PC-9 (cell line): ENCODE results near the gene RIMKLB. TPM values are rescaled to one million over a fixed set of nuclear protein-coding genes. Genes with fewer than 3 reads are reported as not detected.

Experiments used
- BruUV-seq: library from RNA; stranded (reverse); fragments of 400-500 nt; replicated peaks from 2 replicates; lab custom pipeline; 2021; lab: Mats Ljungman, UMichigan
- CTCF ChIA-PET: fragments of 300-600 bp; sonication (Branson Sonifier 250); formaldehyde crosslinking; loops from one replicate; lab custom pipeline; 2022; ENCODE audit warnings: antibody characterized with exemption; lab: Charles Lee
- POLR2A ChIA-PET: fragments of 300-600 bp; sonication (Branson Sonifier 250); formaldehyde crosslinking; loops from one replicate; lab custom pipeline; 2022; ENCODE audit warnings: antibody characterized with exemption; ENCODE audit not compliant: unreplicated experiment; lab: Charles Lee
- DNase-seq, 2 experiments: peaks; one replicate each; pipeline versions ENCODE4 v3.0.0 to v3.0.0-alpha.2; 2015 to 2022; ENCODE audit warnings: mixed read lengths in 1 of 2
- H2AFZ ChIP-seq: fragments of 200-600 bp; sonication (generic); 2 replicates; pipeline ENCODE4 v1.8.1; 2017; ENCODE audit warnings: antibody characterized with exemption
- H3F3A ChIP-seq: fragments of 200-600 bp; sonication (generic); 2 replicates; pipeline ENCODE4 v1.8.1; 2017; ENCODE audit warnings: antibody characterized with exemption, mild to moderate bottlenecking, low read depth; ENCODE audit not compliant: insufficient read depth
- H3K27ac ChIP-seq: fragments of 200-600 bp; sonication (generic); 2 replicates; pipeline ENCODE4 v1.6.1; 2016; ENCODE audit warnings: mixed run types
- H3K27me3 ChIP-seq: fragments of 200-600 bp; sonication (generic); 2 replicates; pipeline ENCODE4 v1.6.1; 2016; ENCODE audit warnings: low read depth, mixed run types; ENCODE audit not compliant: insufficient read depth
- H3K36me3 ChIP-seq: fragments of 200-600 bp; sonication (generic); 2 replicates; pipeline ENCODE4 v1.6.1; 2016; ENCODE audit warnings: low read depth, mixed run types
- H3K4me1 ChIP-seq: fragments of 200-600 bp; sonication (generic); replicated peaks from 2 replicates; pipeline ENCODE4 v1.6.1; 2016; ENCODE audit warnings: mixed run types; ENCODE audit not compliant: insufficient read depth
- H3K4me2 ChIP-seq: fragments of 200-600 bp; sonication (generic); 2 replicates; pipeline ENCODE4 v1.6.1; 2017; ENCODE audit warnings: mixed run types
- H3K4me3 ChIP-seq: fragments of 200-600 bp; sonication (generic); 2 replicates; pipeline ENCODE4 v1.6.1; 2016; ENCODE audit warnings: mixed run types
- H3K79me2 ChIP-seq: fragments of 200-600 bp; sonication (generic); 2 replicates; pipeline ENCODE4 v1.6.1; 2017; ENCODE audit warnings: low read depth, mixed run types
- H3K9me2 ChIP-seq: fragments of 200-600 bp; sonication (generic); 2 replicates; pipeline ENCODE4 v1.8.1; 2017; ENCODE audit warnings: mild to moderate bottlenecking; ENCODE audit not compliant: insufficient read depth
- H3K9me3 ChIP-seq: fragments of 200-600 bp; sonication (generic); 2 replicates; pipeline ENCODE4 v1.8.1; 2016; ENCODE audit warnings: low read depth; ENCODE audit not compliant: insufficient read depth
- H4K20me1 ChIP-seq: fragments of 200-600 bp; sonication (generic); 2 replicates; pipeline ENCODE4 v1.8.1; 2017; ENCODE audit not compliant: insufficient read depth
- EZH2 ChIP-seq: fragments of 200-600 bp; sonication (generic); IDR thresholded peaks from 2 replicates; pipeline ENCODE4 v1.8.0; 2017; ENCODE audit warnings: antibody characterized with exemption, low read depth
- intact Hi-C: fragments of 100-400 bp; cut with micrococcal nuclease; formaldehyde crosslinking; loops from one replicate; pipeline ENCODE4 v1.10.0; 2022; ENCODE audit not compliant: unreplicated experiment
- total RNA-seq: library from RNA; stranded (reverse); gene quantifications from 2 replicates; pipeline ENCODE4 v1.2.3, GENCODE V29; 2021
- TF ChIP-seq, protein P1 (sequence below): fragments of 200-600 bp; sonication (generic); conservative IDR thresholded peaks from 2 replicates; pipeline ENCODE4 v1.6.1; 2017; ENCODE audit warnings: mixed run types, antibody characterized with exemption, mild to moderate bottlenecking, moderate library complexity

RIMKLB gene
- total RNA-seq, 1 experiment from 2014 or later: 64.8 TPM

GRCh38 chr12:8662593-8662992, 35.2 kb upstream of the RIMKLB start, which contains the start of gene MFAP5:
Gene MFAP5, minus strand, starts transcription at chr12:8662826. Its CDS starts 722 bp downstream, at chr12:8662104.
- DNase-seq: peak in 1 of 2 experiments; percentile 56
- Histone ChIP-seq H3K4me2 (no peak within 1 kb of the TSS), H3K9me3 (no peaks in the 10 kb centered on the region), H3F3A (no peaks in the 10 kb centered on the region), H3K36me3 (no peaks in the 10 kb centered on the region), H3K27me3 (peaks cover 4% of the 10 kb centered on the region; the same call in 1 of the 2 replicates), H4K20me1 (no peaks in the 10 kb centered on the region), H3K9me2 (no peaks in the 10 kb centered on the region), H3K4me3 (no peak within 1 kb of the TSS), H2AFZ (no peak within 1 kb of the TSS), H3K27ac (no peak within 1 kb of the TSS), H3K79me2 (no peaks in the 10 kb centered on the region), H3K4me1 (0 out of 2 replicates have a peak, but pooled peaks cover 7% of the 10 kb centered on the region)
- intact Hi-C loops: loop anchor here (1.0 kb wide), 1 partner anchor 19 kb away; no protein-coding TSS in a partner anchor
- TF ChIP-seq EZH2: no peak
- TF ChIP-seq, protein P1, sequence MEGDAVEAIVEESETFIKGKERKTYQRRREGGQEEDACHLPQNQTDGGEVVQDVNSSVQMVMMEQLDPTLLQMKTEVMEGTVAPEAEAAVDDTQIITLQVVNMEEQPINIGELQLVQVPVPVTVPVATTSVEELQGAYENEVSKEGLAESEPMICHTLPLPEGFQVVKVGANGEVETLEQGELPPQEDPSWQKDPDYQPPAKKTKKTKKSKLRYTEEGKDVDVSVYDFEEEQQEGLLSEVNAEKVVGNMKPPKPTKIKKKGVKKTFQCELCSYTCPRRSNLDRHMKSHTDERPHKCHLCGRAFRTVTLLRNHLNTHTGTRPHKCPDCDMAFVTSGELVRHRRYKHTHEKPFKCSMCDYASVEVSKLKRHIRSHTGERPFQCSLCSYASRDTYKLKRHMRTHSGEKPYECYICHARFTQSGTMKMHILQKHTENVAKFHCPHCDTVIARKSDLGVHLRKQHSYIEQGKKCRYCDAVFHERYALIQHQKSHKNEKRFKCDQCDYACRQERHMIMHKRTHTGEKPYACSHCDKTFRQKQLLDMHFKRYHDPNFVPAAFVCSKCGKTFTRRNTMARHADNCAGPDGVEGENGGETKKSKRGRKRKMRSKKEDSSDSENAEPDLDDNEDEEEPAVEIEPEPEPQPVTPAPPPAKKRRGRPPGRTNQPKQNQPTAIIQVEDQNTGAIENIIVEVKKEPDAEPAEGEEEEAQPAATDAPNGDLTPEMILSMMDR: no peak
- no TSS peak for BruUV-seq
- POLR2A ChIA-PET: interaction anchor here (0.7 to 1.0 kb wide), 2 partner anchors 19 to 491 kb away, joined by 11 to 20 read pairs; no protein-coding TSS in a partner anchor
- CTCF ChIA-PET: interaction anchor here (0.7 kb wide), 2 partner anchors 19 to 106 kb away, joined by 6 to 14 read pairs; no protein-coding TSS in a partner anchor

DNA sequence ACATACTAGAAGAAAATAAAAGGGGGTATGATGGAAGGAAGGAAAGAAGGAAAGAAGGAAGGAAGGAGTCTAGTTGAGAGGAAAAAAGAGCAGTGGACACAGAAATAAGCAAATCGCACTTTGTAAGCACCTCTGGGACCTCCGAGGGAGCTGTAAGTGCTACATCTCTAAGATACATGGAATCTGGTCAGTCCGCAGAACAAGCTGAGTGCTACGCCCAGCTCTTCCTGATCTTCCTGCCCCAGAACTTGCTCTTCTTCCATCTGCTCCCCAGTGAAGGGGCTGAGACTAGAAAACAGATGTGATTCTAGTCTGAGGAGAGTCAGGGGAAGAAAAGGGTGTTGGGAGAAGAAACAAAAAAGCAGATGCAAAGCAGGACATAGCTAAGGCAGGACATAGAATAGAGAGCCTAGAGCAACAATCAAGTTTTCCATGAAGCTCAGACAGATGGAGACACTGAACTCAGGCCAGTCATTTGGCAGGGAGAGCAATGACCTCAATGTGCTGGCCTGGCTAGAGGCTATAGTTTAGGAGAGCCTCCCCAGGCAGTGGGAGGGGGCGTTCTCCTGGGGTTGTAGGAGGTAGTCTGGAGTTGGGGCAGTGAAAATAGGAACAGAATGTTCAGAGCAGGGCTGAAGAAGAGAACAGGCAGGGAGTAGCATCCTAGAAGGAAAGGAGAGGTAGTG, 33.4 kb upstream of the RIMKLB start:
- intact Hi-C loops: no loop called here
- Histone ChIP-seq H3K4me1 (no peaks in the 10 kb centered on the region), H3K9me3 (no peaks in the 10 kb centered on the region), H2AFZ (no peak overlapping the region), H3K4me3 (no peak overlapping the region), H3K9me2 (no peaks in the 10 kb centered on the region), H3K27me3 (peaks cover 4% of the 10 kb centered on the region; the same call in 1 of the 2 replicates), H3K27ac (no peak overlapping the region), H3K79me2 (no peaks in the 10 kb centered on the region), H3K4me2 (no peak overlapping the region), H4K20me1 (no peaks in the 10 kb centered on the region), H3F3A (no peaks in the 10 kb centered on the region), H3K36me3 (no peaks in the 10 kb centered on the region)
- no TSS peak for BruUV-seq
- CTCF ChIA-PET: no interaction called here
- DNase-seq: no peak
- POLR2A ChIA-PET: no interaction called here
- TF ChIP-seq, protein P1: no peak
- TF ChIP-seq EZH2: no peak

DNA sequence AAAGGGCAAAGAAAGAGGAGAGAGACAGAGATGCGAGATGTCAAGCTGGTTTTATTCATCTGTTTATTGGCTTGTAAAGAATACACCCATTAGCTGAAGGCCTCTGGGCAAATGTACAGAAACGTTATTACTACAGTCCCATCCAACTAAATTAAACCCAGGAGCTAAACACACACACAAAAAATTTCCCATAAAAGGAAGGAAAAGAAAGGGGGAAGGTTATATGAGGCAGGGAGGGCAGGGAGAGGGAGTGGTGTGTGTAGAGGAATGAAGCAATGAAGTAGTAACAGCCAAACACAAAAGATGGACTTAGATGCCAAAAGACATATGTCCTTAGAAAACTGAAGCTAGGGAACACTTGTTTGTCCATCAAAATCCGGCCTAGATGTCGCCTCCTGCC, 32.0 kb upstream of the RIMKLB start:
- Histone ChIP-seq H4K20me1 (no peaks in the 10 kb centered on the region), H3K79me2 (no peaks in the 10 kb centered on the region), H3K9me2 (no peaks in the 10 kb centered on the region), H3K4me2 (no peak overlapping the region), H3F3A (no peaks in the 10 kb centered on the region), H3K27me3 (peaks cover 4% of the 10 kb centered on the region; the same call in 1 of the 2 replicates), H3K4me1 (no peaks in the 10 kb centered on the region), H3K4me3 (no peak overlapping the region), H3K36me3 (no peaks in the 10 kb centered on the region), H3K9me3 (no peaks in the 10 kb centered on the region), H3K27ac (no peak overlapping the region), H2AFZ (no peak overlapping the region)
- no TSS peak for BruUV-seq
- TF ChIP-seq, protein P1: no peak
- TF ChIP-seq EZH2: no peak
- POLR2A ChIA-PET: no interaction called here
- intact Hi-C loops: no loop called here
- DNase-seq: no peak
- CTCF ChIA-PET: no interaction called here
